ENCODE data around the gene COQ5.

DNA sequence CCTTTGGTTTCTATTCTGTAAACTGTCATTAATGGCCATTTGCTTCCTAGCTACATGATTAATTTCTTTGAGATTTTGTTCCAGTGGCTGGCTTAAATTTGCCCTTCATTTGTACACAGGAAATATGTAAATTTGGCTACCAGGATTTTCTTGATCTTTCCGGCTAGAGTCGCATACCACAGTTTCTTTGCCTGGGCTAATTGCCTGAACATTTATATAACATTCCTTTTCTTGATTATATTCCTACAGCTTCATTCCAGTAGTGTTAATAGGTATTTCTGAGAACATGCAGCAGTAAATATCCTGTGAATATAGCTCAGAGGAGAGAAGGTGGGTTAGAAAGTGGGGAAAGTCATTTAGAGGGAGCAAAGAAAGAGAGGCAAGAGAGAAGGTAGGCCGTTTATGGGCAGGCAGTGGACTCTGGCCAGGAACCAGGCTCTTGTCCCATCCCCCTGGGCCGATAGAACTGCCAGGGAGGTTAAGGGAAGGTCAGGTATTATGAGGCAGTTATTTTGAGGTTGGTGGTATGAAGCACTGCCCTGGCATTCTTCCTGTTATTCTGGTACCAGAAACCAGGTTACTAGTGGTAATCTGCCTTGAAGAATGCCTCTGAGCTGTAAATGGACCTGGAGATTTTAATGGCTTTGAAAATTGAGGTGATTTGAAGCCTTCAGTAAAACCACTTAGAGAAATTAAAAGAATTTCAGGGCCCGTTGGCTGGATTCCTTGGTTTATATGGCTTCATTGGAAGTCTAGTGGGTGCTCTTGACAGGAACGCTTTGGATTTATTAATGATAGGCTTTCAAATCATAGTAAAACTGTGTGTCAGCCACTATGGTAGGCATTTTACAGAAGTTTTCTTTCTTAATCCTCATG is 9.6 kb upstream of the COQ5 start:
- TF ChIP-seq, protein P1, sequence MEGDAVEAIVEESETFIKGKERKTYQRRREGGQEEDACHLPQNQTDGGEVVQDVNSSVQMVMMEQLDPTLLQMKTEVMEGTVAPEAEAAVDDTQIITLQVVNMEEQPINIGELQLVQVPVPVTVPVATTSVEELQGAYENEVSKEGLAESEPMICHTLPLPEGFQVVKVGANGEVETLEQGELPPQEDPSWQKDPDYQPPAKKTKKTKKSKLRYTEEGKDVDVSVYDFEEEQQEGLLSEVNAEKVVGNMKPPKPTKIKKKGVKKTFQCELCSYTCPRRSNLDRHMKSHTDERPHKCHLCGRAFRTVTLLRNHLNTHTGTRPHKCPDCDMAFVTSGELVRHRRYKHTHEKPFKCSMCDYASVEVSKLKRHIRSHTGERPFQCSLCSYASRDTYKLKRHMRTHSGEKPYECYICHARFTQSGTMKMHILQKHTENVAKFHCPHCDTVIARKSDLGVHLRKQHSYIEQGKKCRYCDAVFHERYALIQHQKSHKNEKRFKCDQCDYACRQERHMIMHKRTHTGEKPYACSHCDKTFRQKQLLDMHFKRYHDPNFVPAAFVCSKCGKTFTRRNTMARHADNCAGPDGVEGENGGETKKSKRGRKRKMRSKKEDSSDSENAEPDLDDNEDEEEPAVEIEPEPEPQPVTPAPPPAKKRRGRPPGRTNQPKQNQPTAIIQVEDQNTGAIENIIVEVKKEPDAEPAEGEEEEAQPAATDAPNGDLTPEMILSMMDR (IDR thresholded peaks at IDR 0.05), result no peak
- no peak for TF ChIP-seq POLR2A (IDR thresholded peaks at IDR 0.05)

Measured in gastroesophageal sphincter (tissue), 3 donors.